ENCODE data around the gene GCLC.
A peak's percentile ranks its signal among the peaks of the same experiment; 100 is the strongest.
"Not testable (repeated sequence)": the region's sequence is repeated elsewhere in the genome, so short reads cannot be mapped to it uniquely, and the experiment has no call there.

Gene GCLC

DNA sequence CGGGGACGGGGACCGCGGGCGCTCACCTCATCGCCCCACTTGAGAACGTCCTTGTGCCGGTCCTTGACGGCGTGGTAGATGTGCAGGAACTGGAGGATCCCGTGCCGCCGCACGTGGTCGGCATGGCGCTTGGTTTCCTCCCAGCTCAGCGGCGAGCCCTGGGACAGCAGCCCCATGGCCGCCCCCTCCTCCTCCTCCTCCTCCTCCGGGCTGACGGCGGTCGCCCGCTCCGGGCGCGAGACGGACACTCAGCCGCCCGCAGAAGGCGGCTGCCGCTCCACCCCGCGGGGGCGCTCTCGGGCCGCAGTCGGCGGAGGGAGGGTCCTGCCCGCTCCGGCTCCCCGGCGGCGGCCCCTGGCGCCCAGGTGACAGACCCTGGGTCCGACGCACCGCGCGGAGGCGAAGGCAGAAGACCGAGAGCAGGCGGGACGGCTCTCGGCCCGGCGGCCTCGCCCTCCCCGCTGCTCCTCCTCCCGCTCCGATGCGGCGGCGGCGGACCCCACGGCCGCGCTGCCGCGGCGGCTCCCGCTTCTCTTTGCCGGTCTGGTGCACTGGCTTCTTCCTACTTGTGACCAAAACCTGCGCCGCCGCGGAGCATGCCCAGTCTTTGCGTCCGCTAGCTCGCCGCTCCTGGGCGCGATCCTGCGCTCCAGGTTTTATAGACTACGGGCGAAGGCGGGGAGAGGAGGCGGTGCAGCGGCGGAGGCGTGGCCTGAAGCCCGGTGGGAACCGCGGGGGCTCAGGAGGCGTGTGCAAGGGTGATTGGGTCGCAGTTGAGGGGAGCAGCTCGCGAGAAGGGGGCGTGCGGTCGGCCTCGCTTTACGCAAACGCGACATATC lies at the start of gene GCLC:
Gene GCLC, minus strand, starts transcription at position 632 of the 839 bp plus-strand sequence. Its CDS starts 456 bp downstream, at position 176.
- peak; percentile 82 to 83 for DNase-seq

DNA sequence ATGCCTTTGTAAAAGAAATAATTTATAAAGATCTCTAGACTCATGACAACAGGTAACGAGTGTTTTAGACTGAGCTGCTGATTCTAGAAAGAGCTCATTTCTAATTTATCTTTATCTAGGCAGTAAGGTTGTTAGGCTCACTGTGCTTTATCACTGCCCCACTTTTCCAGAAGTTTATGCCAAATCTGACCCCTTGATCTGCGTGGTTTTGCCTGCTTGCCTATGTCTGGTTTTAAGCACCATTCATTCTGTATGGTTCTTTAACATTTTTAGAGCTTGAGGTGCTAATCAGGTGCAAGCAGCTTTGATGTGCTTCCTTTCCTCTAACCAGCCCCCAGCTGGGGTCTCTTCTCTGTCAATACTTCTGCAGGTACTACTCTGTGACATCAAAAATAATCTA lies 49.7 kb upstream of the GCLC start:
- no peak for DNase-seq

DNA sequence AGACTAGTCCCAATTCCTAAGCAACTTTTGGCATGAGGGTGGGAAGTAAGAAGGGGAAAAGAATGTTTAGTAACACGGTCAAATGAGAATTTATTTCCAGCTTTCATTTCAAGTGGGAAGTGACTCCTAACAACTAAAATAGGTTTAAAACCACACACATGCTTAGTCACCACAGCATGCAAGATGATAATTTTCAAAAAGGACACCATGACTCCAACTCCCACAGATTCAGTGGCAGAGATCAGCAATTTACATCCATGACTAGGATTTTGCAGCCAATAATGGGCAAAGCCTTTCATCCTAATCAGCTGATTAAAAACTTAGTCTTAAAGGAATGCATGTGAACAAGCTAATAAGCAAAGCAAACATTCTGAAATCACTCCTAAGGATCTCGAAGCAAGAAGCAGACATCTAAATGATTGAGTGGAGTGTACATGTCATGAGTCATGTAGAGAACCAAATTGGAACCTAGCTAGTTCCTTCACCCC lies 48.1 kb upstream of the GCLC start:
- DNase-seq = no peak

DNA sequence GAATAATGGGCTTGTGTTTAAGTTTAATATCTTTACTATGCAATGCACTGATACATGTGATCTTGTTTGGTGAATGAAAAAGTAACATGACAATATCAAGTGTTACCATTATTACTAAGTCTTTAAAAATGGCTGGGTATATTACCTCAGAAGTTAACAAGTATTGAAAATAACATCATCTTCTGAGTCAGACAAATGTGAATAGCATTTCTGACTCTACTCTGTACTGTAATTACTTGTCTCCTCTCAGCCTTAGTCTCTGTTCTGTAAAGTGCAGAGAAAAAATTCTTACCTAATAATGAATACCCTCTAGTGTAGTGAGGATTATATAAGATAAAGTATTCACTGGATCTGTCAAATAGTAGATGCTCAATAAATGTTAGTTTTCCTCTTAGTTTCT lies 47.0 kb upstream of the GCLC start:
- DNase-seq = no peak

DNA sequence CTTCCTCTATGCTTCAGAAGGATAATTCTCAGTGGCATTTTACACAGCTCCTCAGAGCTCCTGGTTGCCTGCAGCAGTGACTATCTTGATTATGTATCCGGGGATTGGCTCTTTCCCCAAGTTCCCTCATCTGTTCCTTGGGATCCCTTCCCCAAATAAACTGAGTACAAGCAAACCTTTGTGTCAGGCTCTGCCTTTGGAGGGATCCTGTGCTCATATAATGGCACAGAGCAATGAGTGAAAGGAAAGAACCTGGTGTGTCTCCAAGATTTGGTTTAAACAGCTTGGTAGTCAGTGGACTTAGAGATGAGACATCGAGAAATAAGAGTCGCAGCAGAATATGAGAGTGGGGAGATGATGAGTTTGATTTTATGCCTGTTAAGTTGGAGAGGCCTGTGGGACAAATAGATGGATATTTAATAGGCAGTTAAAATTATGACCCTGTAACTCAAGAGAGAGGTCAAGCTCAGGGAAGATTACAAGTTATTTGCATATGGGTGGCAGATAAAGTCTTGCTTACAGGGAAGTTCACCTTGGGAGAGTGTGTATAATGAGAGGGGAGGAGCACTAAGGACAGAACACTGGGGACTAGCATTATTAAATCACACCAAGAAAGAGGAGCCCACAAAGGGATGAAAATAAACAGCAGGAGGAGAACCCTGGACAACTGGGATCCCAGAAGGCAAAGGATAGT lies 44.1 kb upstream of the GCLC start:
- DNase-seq = no peak

DNA sequence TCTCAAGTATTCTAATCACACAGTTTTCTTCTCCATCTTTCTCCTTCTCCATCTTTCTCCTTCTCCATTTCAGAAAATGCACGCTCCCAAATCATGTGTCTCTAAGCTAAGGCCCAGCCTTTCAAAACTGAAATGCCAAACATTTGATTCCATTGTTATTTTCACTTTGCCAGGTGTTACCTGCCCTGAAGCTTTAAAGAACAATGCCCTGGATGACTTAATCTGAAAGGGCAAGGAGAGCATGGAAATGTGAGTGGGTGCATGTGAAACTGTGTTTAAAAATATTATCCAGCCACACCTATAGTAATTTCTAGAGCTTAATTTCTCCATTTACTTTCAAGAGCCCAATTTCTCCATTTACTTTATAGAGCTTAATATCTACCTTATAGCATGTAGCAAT lies 42.4 kb upstream of the GCLC start:
- DNase-seq = no peak

DNA sequence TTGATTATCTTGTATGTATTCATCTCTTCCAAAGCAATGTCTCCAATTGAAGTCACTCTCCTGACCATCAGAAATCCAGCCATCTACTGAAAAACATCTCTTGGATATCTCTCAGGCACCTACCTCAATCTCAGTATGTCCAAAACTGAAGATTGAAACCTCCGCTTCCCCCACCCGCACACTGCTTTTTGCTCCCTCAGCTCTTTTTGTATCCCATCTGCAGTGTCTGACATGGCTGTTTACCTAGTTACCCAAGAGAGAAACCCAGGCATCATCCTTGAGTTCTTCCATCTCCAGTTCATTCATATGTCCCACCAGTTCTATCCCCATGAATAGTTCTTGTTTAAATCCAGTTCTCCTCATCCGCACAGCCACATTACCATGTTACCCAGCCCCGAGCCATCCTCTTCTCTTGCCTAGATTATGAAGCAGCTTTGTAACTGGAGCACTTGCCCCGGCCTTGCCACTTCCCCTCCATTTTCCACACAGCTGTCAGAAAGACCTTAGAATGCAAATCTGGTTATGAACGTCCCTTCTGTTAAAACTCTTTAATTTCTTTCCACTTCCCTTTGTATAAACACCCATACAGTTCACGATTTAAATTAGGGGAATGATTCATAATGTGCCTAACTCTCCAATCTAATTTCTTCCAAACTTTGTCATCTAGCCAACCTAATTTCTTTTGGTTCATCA lies 40.5 kb upstream of the GCLC start:
- DNase-seq = no peak

DNA sequence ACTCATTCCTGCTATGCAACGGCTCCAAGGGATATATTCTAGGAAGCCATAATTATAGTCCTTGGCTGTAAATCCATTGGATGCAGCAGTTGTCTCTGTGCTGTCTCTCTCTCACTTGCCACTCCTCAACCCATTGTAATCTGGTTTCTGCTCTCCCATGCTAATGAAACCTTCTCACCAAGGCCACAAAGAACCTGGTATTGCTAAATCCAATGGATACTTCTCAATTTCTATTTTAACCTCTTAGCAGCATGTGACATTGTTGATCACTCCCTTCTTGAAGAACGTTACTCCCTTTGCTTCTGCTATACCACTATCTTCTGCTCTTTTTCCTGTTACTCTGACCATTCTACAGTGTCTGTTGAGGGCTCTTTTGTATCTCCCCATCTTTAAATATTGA lies 39.8 kb upstream of the GCLC start:
- no peak for DNase-seq

DNA sequence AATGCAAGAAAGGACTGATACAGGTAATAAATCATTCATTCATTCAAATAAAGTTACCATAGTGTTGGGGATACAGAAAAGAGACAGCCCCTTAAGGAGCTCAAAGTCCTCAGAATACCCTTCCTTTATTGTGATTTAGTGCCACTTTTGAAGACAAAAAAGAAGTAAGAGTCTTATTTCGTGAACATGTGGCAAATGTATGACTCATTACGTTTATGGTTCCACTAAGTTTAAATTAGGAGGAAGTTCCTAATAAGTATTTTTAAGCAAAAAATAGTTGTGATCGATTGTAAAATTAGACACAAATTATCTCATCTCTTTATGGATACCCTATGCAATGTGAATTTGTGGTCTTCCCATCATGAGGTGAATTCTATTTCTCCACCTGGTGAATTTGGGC lies 38.5 kb upstream of the GCLC start:
- no peak for DNase-seq

DNA sequence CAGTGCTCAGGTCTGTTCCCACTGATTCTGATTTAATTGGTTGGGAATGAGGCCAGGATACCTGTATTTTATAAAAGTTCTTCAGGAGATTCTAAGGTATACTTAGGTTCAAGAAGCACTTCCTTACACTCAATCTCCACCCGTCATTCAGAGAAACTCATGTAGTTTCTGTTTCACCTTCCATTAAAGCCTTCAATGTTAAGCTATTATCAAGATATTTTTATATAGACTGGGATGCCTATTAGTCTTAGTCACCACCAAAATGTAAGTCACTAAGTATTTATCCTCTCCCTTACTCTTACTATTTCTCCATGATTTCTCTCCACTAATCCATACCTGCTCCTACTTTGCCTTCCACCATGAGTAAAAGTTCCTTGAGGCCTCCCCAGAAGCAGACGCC lies 38.1 kb upstream of the GCLC start:
- DNase-seq = no peak

DNA sequence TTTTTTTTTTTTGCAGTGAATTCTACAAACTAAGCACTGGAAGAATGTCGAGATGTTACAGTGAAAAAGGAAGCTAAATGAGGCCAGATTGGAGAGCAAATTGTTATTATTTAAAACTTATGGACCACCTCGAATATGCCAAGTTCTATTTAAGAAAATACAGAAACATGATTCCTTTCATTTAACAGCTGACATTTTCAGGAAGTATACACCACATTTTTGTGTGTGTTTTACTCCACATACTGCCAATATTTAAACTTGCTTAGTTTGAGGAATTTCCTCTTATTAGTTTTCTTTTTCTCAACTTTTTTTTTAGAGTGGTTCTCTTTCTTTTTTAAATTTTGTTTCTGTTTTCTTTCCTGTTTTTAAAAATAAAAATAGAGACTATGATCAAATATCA lies 37.0 kb upstream of the GCLC start:
- DNase-seq = no peak

DNA sequence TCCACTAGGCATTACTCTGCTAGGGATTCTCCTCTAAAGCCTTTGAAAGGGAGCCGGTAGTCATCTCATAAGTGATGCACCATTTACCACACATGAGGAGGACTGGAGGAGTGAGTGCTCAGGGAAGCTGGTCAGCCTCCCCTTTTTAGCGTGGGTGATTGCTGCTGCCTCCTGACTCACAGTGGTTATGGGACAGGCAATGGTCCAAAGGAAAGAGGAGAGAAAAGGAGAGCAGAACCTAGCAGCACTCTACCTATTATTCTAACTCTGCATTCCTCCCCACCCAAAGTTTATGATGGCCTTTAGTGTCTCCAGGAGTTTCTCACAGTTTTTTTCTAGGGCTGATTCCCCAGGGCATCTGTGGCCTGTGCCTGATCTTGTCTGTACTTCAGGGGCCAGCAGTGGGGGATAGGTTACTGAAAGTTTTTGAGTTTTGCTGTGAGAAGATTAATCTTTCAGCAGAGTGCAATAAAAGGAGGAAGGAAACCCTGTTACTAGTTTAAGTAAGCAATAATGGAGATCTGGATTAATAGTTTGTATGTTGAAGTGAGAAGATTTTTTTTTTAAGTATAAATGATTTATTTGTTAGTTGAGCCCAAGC lies 36.4 kb upstream of the GCLC start:
- DNase-seq = no peak

DNA sequence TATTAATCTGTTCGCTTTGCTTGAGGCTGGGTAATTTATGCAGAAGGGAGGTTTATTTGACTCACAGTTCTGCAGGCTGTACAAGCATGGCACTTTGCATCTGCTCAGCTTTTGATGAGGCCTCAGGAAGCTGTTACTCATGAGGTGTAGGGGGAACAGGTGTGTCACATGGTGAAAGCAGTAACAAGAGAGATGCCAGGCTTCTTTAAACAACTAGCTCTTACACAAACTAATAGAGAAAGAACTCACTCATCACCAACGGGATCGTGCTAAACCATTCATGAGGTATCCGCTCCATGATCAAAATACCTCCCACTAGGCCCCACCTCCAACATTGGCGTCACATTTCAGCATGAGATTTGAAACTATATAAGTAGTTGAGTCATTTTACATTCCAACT lies 34.4 kb upstream of the GCLC start:
- DNase-seq = peak; percentile 22 to 30

DNA sequence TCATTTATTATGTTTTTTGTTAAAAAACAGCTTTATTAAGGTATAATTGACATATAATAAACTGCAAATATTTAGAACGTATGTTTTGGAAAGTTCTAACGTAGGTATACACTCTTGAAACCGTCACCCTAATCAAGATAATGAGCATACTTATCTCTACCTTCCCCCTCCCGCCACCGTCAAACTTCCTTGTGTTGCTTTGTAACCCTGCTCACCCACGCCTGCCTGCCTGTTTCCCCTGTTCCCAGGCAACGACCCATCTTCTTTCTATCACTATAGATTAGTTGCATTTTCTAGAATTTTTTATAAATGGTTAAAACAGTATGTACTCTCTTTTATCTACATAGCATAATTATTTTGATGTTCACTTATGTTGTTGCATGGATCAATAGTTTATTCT lies 33.5 kb upstream of the GCLC start:
- no peak for DNase-seq

DNA sequence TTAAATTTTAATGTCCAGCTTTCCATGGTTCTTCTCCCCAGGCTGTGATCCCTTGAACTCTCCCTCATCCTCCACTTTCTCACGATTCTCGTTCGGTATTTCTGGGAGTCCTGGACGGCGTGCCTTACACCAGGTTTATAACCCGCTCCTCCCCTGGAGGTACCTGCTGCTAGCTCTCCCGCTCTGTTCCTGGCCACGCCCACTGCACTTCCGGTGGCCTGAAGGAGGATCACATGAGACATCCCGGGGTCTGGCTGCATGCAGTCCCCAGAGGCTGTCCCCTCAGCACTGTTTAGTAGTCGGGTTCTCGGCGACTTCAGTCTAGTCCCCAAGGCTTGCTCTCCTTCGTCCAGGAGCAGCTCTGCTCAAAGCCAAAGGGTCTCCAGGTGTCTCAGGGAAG lies 28.4 kb upstream of the GCLC start:
- DNase-seq = no peak

DNA sequence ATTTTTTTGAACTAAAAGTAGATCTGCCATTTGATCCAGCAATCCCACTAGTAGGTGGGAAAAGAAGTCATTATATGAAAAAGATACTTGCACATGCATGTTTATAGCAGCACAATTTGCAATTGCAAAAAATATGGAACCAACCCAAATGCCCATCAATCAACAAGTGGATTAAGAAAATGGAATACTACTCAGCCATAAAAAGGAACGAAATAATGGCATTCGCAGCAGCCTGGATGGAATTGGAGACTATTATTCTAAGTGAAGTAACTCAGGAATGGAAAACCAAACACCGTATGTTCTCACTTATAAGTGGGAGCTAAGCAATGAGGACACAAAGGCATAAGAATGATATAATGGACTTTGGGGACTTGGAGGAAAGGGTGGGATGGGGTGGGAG lies 27.5 kb upstream of the GCLC start:
- not testable (repeated sequence) for DNase-seq

DNA sequence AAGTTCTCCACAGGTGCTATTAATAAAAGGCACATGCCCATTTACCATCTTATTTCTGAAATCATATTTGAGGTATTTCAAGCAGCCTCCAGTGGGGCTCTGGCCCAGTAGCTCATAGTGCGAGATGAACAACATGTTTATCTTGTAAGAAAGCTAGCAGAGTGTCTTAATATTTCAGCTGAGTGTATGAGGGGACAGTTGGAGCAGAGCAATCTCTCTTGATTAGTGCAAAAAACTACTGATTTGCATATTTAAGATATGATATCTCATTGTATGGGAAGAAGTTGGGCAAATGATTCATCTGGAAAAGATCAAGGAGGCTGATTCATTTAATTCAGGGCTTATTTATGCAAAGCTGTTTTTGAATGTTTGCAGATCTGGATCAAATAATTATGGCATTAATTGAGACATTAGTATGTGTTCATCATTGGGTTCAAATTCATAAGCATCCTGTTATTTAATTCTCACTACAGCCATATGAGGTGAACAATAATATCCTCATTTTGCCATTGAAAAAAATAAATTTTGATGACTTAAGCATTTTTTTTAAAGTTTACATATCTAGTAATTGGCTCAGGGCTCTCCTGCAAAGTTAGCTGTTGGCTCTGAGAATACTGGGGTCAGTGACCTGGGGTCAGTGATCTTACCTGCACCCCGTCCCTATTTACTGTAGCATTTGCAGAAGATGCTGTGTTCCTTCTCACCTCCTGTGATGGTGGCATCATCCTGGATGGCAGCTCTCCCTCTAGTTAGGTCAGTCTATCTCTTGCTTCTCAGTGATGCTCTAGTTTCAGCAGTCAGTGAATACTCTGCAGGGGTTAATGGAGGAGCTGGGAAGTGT lies 24.1 kb upstream of the GCLC start:
- no peak for DNase-seq

DNA sequence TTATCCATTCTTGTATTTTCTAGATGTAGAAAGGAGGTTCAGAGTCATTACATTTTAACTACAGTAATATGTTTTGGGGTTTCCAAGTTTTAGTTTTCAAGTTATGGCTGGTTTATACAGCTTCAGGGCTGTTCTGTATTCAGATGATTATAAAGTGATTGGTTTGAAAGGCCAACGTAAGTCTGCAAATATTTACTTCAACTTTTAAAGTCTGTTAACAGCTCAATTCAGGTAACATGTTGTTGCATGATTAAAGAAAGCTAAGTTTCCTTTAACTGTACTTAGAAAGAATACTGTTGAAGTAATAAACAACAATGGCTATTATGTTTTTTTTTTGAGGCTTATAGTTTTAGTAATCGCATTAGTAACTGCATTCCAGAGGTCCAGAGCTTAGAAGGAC lies 22.8 kb upstream of the GCLC start:
- DNase-seq = no peak

DNA sequence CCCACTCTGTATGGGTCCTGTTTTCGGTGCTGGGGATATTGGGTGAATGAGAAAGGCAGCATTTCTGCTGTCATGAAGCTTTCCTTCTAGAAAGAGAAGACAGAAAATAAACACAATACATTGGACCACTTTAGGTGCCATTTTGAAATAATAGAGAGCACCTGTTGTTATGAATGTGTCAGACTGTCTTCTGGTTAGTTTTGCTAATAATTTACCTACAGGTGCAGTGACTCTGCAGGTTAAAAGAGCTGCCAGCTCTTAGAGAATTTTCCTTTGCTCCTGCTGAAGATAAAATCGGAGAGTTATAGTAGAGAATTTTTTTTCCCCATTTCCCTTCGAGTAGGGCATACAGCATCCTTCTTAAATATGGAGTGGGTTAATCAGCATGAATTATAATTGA lies 21.9 kb upstream of the GCLC start:
- no peak for DNase-seq

DNA sequence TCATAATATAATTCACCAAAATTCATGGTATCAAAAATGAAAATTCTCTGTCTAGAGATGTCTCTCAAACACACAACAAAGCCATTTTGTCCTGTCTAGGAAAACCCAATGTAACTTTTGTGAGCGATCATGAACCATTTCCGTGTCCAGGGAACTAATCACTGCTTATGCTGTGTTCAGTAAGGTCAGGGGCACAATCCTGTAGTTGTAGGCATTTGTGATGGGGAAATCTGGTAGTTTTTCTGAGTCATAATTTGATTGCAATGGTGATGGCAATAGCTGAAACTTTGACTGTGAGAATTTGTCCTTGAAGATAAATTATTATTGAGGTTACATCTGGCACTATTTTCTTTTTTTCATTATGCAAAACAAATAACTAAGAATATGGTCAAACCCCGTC lies 21.0 kb upstream of the GCLC start:
- no peak for DNase-seq

DNA sequence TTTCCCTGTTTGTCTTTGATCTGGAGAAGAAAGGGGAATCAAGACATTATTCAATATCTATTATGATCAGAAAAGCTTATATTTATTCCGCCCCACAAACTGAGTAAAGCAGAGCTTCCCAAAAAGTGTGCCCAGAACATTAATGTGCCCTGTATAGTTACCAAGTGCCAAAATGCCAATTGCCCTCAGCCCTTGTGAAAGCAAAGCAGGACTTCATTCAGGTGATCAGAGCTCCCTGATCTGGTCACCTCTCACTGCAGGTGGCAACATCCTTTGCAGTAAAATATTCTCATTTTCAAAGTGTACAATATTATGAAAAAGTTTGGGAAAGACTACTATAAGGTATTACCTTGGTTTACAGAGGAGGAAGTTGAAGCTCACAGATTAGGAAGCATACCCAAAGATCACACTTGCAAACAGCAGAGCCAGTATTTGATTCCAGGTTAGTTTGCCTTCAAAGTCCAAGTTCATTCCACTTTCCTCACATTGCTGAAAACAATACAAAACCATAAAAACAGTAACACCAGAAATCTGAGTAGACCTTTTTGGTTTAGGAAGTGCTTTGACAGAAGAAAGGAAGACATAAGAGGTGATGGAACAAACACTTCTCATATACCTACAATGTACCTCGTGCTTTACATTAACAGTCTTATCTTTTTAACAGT lies 19.6 kb upstream of the GCLC start:
- no peak for DNase-seq
